GM18873 (cell line): ENCODE results near the gene FHIT.
A peak's percentile ranks its signal among the peaks of the same experiment; 100 is the strongest.
"Not testable (repeated sequence)": the region's sequence is repeated elsewhere in the genome, so short reads cannot be mapped to it uniquely, and the experiment has no call there.

Experiments used
- ATAC-seq: cut with Tn5 transposase; IDR thresholded peaks from one replicate; pipeline ENCODE4 v1.9.1; 2021; ENCODE audit warnings: mild to moderate bottlenecking, moderate library complexity, moderate number of reproducible peaks; ENCODE audit not compliant: unreplicated experiment, low FRiP score

The FHIT gene

DNA sequence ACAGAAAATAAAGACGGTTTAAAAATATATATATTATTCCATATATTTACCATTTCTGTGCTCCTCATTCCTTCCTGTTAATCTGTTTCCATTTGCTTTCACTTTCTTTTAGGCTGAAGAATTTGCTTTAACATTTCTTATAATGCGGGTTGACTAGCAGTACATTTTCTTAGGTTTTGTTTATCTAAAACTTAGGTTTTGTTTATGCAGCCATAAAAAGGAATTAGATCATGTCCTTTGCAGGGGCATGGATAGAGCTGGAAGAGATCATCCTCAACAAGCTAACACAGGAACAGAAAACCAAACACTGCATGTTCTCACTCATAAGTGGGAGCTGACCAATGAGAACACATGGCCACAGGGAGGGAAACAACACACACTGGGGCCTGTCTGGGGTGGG lies 578.1 kb downstream of the FHIT start:
- ATAC-seq = no peak

DNA sequence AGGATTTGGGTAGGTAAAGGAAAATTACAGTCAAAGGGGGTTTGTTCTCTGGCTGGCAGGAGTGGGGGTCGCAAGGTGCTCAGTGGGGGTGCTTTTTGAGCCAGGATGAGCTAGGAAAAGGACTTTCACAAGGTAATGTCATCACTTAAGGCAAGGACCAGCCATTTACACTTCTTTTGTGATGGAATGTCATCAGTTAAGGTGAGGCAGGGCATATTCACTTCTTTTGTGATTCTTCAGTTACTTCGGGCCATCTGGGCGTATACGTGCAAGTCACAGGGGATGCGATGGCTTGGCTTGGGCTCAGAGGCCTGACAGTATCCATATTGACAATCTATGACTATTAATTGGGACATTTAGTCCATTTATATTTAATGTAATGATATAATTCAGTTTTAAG lies 578.9 kb downstream of the FHIT start:
- ATAC-seq = not testable (repeated sequence)

GRCh38 chr3:60669636-60670035 lies 581.6 kb downstream of the FHIT start:
- no peak for ATAC-seq

- no peak for ATAC-seq
These were observed 591.2 kb downstream of the FHIT start for GRCh38 chr3:60660026-60660425.

DNA sequence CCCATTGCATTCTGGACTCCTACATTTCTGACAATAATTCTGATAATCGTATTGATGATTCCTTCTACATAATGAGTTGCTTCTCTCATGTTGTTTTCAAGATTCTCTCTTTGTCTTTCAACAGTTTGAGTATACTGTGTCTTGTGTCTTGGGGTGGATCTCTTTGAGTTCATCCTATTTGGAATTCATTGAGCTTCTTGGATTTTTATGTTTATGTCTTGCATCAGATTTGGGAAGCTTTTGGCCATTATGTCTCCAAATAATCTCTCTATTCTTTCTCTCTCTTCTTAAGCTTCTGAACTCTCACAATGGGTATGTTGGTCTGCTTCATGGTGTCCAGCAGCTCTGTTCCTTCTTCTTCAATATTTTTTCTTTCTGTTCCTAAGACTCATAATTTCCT lies 592.2 kb downstream of the FHIT start:
- ATAC-seq = no peak

GRCh38 chr3:60657972-60658371 lies 593.3 kb downstream of the FHIT start:
- ATAC-seq = peak; percentile 79

- ATAC-seq = no peak
These were observed 598.4 kb downstream of the FHIT start for GRCh38 chr3:60652829-60653228.

- no peak for ATAC-seq
These were observed 599.5 kb downstream of the FHIT start for GRCh38 chr3:60651799-60652198.

DNA sequence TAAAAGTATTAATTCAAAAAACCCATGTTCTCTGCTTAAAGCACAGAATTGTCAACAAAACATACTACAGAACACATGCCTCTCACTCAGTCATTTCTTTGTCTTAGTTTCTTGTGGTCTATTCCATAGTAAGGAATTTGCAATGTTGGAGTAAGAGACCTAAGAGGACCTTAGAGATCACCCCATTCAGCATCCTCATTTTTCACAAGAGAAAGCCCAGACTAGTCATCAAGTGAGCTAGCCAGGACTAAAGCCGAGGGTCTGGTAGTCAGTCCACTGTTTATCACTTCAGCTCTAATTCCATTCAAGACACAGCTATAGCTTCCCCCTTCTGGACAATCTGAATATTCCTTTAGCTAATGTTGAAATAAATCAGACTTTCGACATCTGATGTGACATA lies 601.1 kb downstream of the FHIT start:
- no peak for ATAC-seq

DNA sequence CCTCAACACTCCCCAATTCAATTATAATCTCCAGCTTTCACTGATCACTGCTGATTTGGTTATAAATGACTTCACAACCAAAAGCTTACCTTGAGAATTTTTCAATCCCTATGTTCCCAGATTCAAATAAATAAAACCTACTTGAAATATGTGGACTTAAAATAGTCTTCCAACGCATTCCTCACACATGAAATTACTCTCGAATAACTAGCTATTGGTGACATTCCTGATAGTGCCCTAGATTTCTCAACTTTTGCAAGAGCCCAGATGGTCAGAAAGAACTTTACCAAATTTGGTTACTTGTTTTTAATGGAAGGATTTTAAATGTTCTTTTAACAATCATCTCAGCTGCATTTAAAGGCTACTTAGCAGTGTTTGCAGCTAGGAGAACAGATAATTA lies 605.5 kb downstream of the FHIT start:
- no peak for ATAC-seq

GRCh38 chr3:60643831-60644230 lies 607.4 kb downstream of the FHIT start:
- no peak for ATAC-seq

- ATAC-seq = no peak
These were observed 609.9 kb downstream of the FHIT start for GRCh38 chr3:60641354-60641753.

DNA sequence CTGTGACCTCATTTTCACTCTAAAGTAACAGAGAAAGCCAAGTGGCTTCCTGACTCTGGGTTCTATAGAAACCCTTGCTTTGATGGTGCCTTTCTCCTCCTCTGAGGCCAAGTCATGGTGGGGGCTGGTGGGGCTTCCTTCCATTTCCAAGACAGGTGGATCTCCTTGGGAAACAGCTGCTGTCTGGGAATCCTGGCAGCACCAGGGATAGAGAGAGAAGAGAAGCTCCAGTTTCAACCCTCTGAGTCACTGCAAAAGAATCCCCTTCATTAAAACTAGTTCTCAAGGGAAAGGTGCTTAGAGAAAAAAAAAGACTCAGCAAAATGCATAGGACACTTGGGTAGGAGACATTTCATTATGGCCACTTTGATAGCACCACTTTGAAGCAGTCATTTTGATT lies 614.4 kb downstream of the FHIT start:
- ATAC-seq = no peak

DNA sequence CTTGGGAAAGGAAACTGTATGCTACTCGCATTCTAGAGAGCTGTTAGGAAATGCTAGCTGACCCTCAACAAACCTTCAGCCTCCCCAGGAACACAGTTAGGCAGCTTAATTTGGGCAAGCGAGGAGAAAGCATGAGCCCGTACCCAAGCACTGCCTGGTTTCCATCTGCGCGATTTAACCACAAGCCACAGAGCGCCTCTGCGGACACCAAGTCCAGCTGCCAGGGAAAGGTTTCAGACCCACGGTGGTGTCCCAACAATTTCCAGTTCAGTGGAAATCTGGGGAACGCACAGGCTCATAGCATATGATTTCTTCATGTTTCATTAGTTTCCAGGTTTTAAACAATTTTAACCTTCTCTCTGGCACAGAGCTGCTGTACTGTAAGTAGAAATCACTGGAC lies 617.6 kb downstream of the FHIT start:
- no peak for ATAC-seq

DNA sequence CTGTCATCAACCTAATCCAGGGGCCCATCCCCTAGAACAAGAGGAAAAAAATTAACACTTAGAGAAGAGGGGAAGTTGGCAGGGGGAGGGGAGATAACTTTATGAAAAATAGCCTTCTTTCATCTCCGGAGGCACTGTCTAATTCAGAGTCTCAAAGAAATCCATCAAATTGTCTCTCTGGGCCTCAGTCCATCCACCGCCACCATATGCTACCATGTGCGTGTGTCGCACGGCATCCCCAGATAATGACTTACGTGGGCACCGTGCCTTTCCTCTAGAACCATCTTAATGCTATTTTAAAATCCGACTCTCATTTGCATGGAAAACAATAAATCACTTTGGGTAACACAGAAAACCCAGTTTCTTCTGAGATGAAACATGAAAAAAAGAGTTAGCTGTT lies 619.7 kb downstream of the FHIT start:
- no peak for ATAC-seq

DNA sequence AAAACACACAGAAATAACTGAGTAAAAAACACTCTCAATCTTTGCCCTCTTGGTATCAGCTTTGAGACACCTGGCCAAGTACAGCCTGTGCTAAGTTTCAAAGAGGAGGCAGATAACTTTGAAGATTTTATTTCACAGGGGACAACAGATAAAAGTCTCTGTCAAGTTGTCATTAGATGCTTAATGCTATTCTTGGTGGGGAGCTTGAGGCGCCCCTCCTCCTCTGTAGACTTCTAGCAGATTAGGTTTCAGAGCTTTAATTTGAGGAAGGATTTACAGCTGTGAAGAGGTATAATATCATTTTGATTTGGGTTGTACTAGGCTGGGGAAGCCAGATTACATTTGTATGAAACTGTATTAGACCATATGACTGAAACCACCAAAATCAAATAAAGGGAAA lies 620.3 kb downstream of the FHIT start:
- ATAC-seq = no peak

GRCh38 chr3:60629816-60630215 lies 621.4 kb downstream of the FHIT start:
- no peak for ATAC-seq

GRCh38 chr3:60622349-60622748 lies 628.9 kb downstream of the FHIT start:
- no peak for ATAC-seq

DNA sequence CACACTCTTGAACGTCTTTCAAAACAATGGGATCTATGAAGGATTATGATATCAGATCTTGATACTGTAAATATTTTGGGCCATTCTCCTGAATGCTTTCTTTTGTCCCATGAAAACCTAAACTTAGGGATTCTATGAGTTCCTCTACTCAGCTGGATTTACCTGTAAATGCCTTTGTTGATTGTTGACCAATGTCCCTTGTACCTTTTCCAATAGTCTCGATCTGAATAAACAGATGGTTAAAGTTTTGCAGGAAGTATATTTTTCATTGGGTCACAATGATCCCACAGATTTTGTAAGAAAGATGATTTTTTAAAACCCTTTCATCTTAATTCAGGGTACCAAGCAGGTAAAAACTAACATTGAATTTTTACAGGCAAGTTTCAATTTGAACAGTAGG lies 634.1 kb downstream of the FHIT start:
- no peak for ATAC-seq

DNA sequence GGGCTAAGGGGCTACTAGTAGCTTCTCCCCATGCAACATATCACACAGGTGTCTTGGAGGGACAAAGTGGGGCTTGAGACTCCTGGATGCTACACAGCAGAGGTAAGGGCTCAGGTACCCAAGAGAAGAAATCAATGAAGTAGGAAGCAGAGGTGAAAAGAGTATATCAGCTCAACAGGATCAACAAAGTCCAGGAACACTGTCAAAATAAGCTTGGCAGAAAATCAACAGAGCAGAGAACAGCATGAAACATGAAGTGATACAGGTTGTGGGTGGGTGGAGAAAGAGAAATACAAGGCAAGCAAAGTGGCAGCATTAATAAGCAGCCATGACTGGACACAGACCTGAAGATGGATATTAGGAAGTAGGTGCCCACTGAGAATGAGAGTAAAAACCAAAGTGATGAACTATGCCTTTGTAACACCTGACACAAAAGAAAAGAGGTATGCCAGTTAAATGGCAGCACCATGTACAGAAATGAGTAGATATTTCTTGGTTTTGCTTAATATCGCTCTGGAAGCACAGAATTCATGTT lies 637.4 kb downstream of the FHIT start:
- ATAC-seq = no peak

GRCh38 chr3:60610441-60611112 lies 640.7 kb downstream of the FHIT start:
- no peak for ATAC-seq

DNA sequence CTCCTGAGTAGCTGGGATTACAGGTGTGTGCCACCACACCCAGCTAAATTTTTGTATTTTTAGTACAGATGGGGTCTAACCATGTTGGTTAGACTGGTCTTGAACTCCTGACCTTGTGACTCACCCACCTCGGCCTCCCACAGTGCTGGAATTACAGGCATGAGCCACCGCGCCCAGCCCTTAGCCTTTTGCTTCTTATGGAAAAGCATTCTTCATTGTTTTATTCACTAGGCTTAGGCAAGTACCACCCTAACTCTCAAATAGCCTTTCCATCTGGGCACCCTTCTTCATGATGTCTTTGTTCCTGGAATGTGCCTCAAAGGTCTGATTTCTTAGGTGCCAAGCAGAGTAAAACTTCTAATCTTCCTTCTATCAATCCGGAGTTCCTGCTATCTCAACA lies 641.8 kb downstream of the FHIT start:
- no peak for ATAC-seq

DNA sequence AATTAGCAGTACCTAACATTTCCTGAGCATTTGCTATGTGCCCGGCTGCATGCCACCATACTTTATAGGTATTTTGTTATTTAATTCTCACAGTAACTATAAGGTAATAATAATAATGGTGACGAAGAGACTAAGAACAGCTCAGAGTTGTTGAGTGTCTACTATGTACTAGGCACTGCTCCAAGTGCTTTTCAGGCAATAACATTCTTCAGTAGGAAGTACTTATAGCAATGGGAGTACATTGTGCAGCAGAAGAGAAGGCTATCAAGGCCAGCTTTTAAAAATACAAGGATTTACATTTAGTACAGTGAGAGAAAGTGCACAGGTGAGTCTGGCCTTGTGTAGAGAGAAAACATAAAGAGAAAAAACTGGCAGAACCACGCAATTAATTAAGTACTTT lies 647.4 kb downstream of the FHIT start:
- ATAC-seq = no peak
